ENCODE data around the gene DEPP1. TPM values are rescaled to one million over a fixed set of nuclear protein-coding genes. Genes with fewer than 3 reads are reported as not detected.

DEPP1 gene
- total and polyA plus RNA-seq, 2 of the 13 experiments (the other 11 are each of a cell fraction or from before 2014, with no cell fraction given), result 14.8 to 270 TPM

- TF ChIP-seq ZNF382 (CRISPR knock-in tag; IDR thresholded peaks at IDR 0.05; ENCODE audit: borderline replicate concordance) (no peak), POGZ (CRISPR knock-in tag; IDR thresholded peaks at IDR 0.05) (0 out of 2 replicates have a peak, but pooled peaks have one; percentile 13), MXD1 (CRISPR knock-in tag; IDR thresholded peaks at IDR 0.05) (0 out of 2 replicates have a peak, but pooled peaks have one; percentile 42)
Observed at GRCh38 chr10:44982114-44982460, 3.5 kb upstream of the DEPP1 start (continued).

GRCh38 chr10:44981172-44982113 is 2.8 kb upstream of the DEPP1 start:
- Histone ChIP-seq H3K9ac (ENCODE audit: insufficient read depth, low read depth, low read length) (peak overlapping the region; percentile 72), H3K27me3 (ENCODE audit: control insufficient read depth in 1 of 2, insufficient read depth in 2 of 2, low read length in 2 of 2) (no peaks in the 10 kb centered on the region; a peak in 1 of 5 replicates), H2AFZ (ENCODE audit: low read length) (no peak overlapping the region), H3K27ac (ENCODE audit: extremely low read length, insufficient read depth, low read length) (peak overlapping the region; percentile 97), H3K79me2 (ENCODE audit: insufficient read depth, low read length) (peaks cover 32% of the 10 kb centered on the region), H3K4me3 (replicated peaks in 1 of 3; ENCODE audit: insufficient read depth in 1 of 3, low read depth in 2 of 3, low read length in 3 of 3) (peak overlapping the region in 2 of 3 experiments; percentile 12 to 24; a peak in 2 of 6 replicates), H4K20me1 (ENCODE audit: insufficient read depth, low read length) (peaks cover 21% of the 10 kb centered on the region), H3K4me2 (ENCODE audit: low read depth, low read length) (peak overlapping the region; percentile 90), H3K36me3 (replicated peaks in 1 of 2; ENCODE audit: control insufficient read depth in 1 of 2, insufficient read depth in 2 of 2, low read length in 2 of 2) (peaks cover 6 to 50% of the 10 kb centered on the region in 2 experiments; a peak in 3 of 5 replicates), H3K9me3 (ENCODE audit: low read length) (no peaks in the 10 kb centered on the region), H3K4me1 (ENCODE audit: insufficient read depth, low read length) (peaks cover 69% of the 10 kb centered on the region)
- WGBS (ENCODE audit: low lambda C conversion rate), result 67% methylated on average over 9 of the region's 11 CpGs
- ChIA-PET CTCF (ENCODE audit: low intra/inter-chr PET ratio, low total read pairs) (no interaction called here), POLR2A (interaction anchor here (0.9 to 12.6 kb wide), 14 partner anchors 9 to 1561 kb away, joined by 3 to 863 read pairs (median 6); partner anchors contain the start of genes RASSF4, TMEM72 and ZNF22)
- intact Hi-C loops (cut with micrococcal nuclease; ENCODE audit: unreplicated experiment), result loop anchor here (1.0 kb wide), 1 partner anchor 15 kb away; no protein-coding TSS in a partner anchor
- in situ Hi-C loops (cut with HindIII; ENCODE audit: extremely low pct_ligation_motif_present, low pct_unique_long_range_greater_than_20kb), result no loop called here
- FAIRE-seq, result no peak
- DNase-seq (ENCODE audit: low spot score), result peak; percentile 86
- TSS peak; percentile 35 for BruUV-seq (replicated peaks)
- ATAC-seq, result peak; percentile 43
- TF ChIP-seq ZBTB8A (CRISPR knock-in tag; IDR thresholded peaks at IDR 0.05; ENCODE audit: borderline replicate concordance, low read depth), result no peak
- 0 out of 2 replicates have a peak, but pooled peaks have one; percentile 10 for TF ChIP-seq ZZZ3 (CRISPR knock-in tag; IDR thresholded peaks at IDR 0.05; ENCODE audit: borderline replicate concordance)
- TF ChIP-seq CHD4 (IDR thresholded peaks at IDR 0.05; ENCODE audit: borderline replicate concordance, low read length), result peak; percentile 86; the same call in 1 of the 2 replicates
- TF ChIP-seq ISL2 (CRISPR knock-in tag; IDR thresholded peaks at IDR 0.05), result no peak
- TF ChIP-seq SOX5 (CRISPR knock-in tag; IDR thresholded peaks at IDR 0.05; ENCODE audit: borderline replicate concordance), result 0 out of 2 replicates have a peak, but pooled peaks have one; percentile 0
- TF ChIP-seq ASH2L (IDR thresholded peaks at IDR 0.05; ENCODE audit: insufficient read length, low read depth, low read length), result peak; percentile 36
- peak; percentile 53 for TF ChIP-seq ZNF883 (CRISPR knock-in tag; IDR thresholded peaks at IDR 0.05; ENCODE audit: not compliant biosample characterization)
- TF ChIP-seq MED8 (CRISPR knock-in tag; IDR thresholded peaks at IDR 0.05; ENCODE audit: insufficient replicate concordance), result no peak
- TF ChIP-seq ZBTB34 (CRISPR knock-in tag; IDR thresholded peaks at IDR 0.05), result peak; percentile 55; the same call in 1 of the 2 replicates
- TF ChIP-seq ONECUT2 (CRISPR knock-in tag; IDR thresholded peaks at IDR 0.05), result no peak
- TF ChIP-seq FOXC1 (CRISPR knock-in tag; IDR thresholded peaks at IDR 0.05; ENCODE audit: borderline replicate concordance), result peak; percentile 48; the same call in 1 of the 2 replicates
- peak; percentile 17; the same call in 1 of the 2 replicates for TF ChIP-seq HDAC1 (CRISPR knock-in tag; IDR thresholded peaks at IDR 0.05)
- TF ChIP-seq ZNF747 (CRISPR knock-in tag; IDR thresholded peaks at IDR 0.05; ENCODE audit: borderline replicate concordance), result 0 out of 2 replicates have a peak, but pooled peaks have one; percentile 47
- TF ChIP-seq PHB2 (IDR thresholded peaks at IDR 0.05; ENCODE audit: partially characterized antibody), result no peak
- no peak for TF ChIP-seq ZNF451 (CRISPR knock-in tag; IDR thresholded peaks at IDR 0.05)
- TF ChIP-seq SETDB1 (CRISPR knock-in tag; IDR thresholded peaks at IDR 0.05; ENCODE audit: borderline replicate concordance), result no peak
